ENCODE data around the gene P4HTM.

P4HTM gene

DNA sequence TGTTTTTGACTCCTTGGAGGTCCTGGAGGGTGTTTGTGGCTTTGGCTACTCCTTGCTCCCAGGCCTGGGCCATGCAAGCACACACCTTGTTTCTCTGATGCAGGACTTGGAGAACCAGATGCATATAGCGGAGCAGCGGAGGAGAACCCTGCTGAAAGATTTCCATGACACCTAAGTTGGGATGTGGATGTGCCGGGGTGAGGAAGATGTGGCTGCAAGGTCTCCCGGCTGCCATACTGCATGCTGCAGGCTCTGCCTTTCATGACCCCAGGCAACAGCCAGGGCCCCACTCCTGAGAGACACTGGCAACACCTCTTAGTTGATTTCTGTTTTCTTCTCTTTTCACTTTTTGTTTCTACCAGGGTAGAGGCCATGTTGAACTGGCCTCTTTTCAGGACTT, 6.9 kb upstream of the P4HTM start:
- DNase-seq (ENCODE audit: low read depth in 2 of 2) = no peak

DNA sequence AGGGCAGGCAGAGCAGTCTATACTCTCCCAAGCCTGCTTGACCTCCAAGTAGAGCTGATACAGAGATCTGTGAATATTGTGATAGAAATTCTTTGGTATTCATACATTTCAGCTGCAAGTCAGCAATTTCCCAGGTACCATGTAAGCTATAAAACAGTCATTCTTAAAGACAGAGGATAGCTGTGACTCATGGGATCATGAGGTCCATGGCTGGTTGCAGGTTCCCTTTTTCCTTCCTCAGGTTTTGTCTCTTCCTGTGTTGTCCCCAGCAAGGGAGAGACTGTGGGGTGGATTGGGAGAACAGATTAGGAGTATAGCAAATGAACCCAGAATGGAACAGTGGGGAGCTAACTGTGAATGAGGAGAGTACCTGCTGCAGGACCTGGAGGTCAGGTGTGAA, 5.4 kb upstream of the P4HTM start:
- DNase-seq (ENCODE audit: low read depth in 2 of 2) = no peak

DNA sequence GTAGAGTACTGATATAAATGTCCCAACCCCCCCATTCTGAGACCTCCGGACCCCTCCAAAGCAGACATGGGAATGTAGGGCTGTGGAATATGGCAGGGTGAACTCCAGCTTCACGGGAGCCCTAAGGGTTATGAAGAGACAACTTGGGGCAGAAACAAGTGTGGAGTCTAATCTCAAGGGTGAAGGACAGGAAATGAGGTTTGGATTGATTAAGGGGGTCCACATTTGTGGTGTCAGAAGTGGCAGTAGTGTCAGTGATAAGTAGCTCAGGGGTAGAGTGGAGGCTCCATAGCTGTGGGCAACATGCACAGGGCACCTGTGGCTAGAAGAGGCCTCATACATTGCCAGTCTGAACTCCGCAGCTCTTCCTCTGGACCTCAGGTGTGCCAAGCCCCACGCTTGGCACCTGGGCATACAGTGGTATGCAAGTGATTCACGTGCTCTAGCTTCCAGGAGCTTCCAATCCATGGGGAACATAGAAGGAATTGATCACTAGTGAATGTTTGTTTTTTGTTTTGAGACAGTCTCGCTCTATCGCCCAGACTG, 4.1 kb upstream of the P4HTM start:
- DNase-seq (ENCODE audit: low read depth in 2 of 2) = no peak

DNA sequence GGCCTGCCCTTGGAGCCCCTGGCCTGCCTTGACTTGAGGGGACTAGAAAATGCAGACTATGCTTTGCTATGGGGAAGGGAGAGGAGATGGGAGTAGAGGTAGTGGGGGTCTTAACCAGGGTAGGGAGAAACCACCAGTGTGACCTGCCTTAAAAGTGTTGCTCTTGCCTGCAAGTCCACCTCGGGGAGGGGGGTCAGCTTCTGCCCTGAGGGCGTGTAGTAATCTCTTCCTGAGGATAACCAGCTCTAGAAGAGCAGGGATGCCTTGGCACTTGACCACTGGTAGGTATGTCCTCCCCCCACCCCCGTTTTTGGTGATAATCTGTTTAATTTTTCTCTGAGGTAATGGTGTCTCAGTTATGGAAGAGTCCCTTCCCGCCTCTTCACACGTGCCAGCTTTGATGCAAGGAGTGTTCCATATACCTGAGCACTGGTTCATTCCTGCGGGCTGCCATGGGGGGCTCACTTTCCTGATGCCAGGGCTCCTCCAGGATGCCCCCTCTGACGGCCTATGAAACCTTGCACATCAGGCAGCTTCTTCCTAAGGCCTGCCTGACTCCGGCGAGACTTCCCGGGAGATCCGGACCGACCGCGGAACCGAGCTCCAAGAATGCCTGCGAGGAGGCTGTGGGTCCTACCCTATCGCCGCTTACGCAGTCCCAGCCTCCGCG, 780 bp upstream of the P4HTM start:
- DNase-seq (ENCODE audit: low read depth in 2 of 2) = no peak

GRCh38 chr3:48990636-48991469, 812 bp downstream of the P4HTM start:
- DNase-seq (ENCODE audit: low read depth in 2 of 2) = peak in 1 of 2 donors; percentile 21

DNA sequence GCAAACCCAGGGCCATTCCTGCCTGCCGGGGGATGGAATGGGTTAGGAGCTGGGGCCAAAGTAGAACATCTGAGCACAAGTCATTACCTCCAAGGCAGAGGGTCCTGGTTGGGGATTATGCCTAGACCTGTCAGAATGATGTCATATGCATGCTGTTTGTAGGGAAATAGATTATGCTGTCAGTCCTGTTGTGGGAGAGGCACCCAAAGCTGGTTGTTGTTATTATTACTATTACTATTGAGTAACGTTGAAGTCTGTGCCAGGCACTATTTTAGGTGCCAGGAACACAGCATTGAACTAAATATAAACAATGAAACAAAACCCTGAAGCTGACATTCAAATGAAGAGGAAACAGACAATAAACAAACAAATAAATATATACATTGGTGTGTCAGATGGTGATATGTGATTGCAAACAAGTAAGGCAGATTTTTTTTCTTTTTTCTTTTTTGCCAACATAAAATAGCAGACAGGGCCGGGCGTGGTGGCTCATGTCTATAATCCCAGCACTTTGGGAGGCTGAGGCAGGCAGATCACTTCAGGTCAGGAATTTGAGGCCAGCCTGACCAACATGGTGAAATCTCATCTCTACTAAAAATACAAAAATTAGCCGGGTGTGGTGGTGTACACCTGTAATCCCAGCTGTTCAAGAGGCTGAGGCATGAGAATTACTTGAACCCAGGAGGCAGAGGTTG, 2.0 kb downstream of the P4HTM start:
- no peak for DNase-seq (ENCODE audit: low read depth in 2 of 2)

DNA sequence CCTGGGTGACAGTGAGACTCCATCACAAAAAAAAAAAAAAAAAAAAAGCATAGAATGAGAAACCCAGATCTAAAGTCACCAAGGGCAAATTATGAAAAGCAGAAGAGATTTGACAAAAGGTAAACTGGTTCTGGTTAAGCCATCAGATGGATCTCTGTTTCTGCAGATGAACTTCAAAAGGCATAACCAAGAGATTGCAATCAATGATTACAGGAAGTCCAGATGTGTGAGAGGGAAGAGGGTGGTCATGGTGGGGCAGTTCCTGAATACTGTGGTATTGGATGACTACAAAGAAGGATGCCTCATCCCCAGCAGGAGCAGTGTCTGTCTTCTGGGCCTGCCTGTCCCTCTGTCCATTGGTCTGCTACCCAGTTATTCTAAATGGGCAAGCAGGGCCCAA, 3.8 kb downstream of the P4HTM start:
- DNase-seq (ENCODE audit: low read depth in 2 of 2) = no peak

- DNase-seq (ENCODE audit: low read depth in 2 of 2) = no peak
These were observed 6.6 kb downstream of the P4HTM start for GRCh38 chr3:48996640-48997039.

- no peak for DNase-seq (ENCODE audit: low read depth in 2 of 2)
These were observed 7.1 kb downstream of the P4HTM start for GRCh38 chr3:48997102-48997635.

- no peak for DNase-seq (ENCODE audit: low read depth in 2 of 2)
These were observed 7.9 kb downstream of the P4HTM start for GRCh38 chr3:48997714-48998637.

DNA sequence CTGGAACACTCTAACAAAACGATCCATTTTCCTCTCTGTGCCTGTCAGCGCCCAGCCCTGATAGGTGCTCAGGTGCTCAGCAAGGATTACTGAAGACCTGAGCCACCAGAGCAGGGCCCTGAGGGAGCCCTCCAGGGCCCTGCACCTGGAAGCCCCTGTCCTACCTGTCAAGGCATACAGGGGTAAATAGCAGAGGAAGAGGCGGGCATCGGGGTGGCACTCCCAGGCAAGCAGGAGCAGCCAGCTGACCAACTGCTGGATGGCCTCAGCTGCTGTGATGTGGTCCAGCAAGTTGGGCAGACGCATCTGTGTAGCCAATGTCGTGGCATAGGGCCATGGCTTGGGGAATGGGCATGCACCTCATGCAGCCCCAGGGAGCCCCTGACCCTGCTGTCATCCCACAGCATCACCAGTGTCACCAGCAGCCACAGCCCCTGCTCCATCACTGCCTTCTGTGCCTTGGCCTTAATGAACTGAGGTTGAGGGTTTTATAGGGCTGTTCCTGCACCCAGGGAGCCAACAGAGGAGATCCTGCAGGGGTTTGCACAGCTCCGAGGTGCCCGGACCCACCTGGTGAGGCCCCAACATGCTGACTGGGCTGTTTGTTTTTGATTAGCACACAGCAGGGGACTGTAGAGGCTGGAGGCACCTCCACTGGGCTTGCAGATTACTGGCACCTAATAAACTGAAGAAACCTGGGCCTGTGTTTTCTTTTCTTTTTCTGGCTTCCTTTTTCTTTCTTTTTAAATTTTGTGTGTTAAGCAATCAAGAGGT, 9.2 kb downstream of the P4HTM start:
- no peak for DNase-seq (ENCODE audit: low read depth in 2 of 2)

DNA sequence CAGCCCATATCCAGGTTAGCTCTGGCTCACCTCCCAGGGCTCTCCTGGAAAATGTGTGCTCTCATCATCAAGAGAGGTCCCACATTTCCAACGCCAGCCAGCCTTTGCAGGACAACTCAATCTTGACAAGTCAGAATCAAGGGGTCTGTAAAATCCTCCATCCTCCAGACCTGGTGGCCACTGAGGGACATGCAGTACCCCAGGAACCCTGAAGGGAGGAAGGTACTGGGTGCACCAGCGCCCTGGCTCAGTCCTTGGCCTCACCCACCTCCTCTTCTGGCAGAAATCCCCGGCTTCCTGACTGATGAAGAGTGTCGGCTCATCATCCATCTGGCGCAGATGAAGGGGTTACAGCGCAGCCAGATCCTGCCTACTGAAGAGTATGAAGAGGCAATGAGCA, 11.1 kb downstream of the P4HTM start:
- DNase-seq (ENCODE audit: low read depth in 2 of 2) = no peak

GRCh38 chr3:49004352-49005302, 14.6 kb downstream of the P4HTM start:
- DNase-seq (ENCODE audit: low read depth in 2 of 2) = no peak

DNA sequence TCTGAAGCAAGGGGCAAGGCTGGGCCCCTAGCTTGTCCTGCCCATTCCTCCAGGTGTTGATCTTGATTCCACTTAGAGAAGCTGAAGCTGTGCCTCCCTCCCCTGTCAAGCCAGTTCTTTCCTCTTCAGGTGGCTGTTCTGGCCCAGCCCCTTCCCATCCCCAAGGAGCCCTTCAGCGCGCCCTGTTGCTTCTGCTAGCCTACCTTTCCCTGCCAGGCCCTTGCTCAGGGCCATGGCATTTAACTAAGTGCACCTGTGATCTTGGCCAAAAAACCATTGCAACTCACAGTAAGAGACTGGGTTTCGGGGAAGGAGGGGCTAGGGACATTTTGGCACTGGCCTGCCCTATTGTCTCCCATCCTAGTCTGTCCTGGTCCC, 15.3 kb downstream of the P4HTM start:
- no peak for DNase-seq (ENCODE audit: low read depth in 2 of 2)

GRCh38 chr3:49005998-49006397, 16.0 kb downstream of the P4HTM start:
- DNase-seq (ENCODE audit: low read depth in 2 of 2) = no peak

- DNase-seq (ENCODE audit: low read depth in 2 of 2) = no peak
These were observed 16.5 kb downstream of the P4HTM start for GRCh38 chr3:49006408-49007067.

DNA sequence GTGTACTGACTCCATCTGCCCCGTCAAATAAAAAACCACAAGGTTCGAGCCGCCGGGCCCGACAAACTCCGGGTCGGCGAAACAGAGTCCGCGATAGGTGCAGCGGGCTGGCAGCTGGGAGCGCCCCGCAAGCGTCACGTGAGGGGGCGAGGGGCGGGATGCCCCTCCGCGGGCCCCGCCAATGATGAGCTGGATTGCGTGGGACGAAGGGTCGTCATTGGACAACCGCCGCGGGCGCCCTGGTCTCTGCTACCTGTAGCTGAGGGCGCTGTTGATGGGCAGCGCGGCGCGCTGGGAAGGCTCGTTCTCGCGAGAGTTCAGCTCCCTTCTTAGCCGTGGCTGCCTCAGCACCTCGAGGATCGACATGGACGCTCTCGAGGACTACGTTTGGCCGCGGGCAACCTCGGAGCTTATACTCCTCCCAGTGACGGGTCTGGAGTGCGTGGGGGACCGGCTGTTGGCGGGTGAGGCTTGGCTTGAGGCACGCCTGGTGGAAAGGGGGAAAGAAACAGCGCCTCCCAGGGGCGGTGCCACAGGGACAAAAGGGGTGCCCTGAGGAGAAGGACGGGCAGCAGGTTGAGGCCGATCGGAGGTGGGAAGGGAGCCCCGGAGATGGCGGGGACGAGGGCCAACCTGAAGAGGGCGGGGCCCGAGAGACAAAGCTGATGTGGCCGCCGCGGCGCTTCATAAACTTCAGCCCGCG, 17.2 kb downstream of the P4HTM start, which contains the start of gene WDR6:
WDR6 (plus strand) TSS at position 324 of the 703 bp plus-strand sequence; CDS start at position 365, 41 bp downstream.
- peak; percentile 95 to 96 for DNase-seq (ENCODE audit: low read depth in 2 of 2)

All from stimulated activated CD8-positive, alpha-beta memory T cell treated with anti-CD3 and anti-CD28 coated beads, Interleukin-7, amount 100 ng/mL, for 4 hours (primary cell).